Astrocyte (in vitro differentiated cells and primary cell): ENCODE results near the gene ZNF554.

Source experiments
- CTCF ChIP-seq: IDR thresholded peaks from 2 replicates; pipeline ENCODE4 v1.5.1; 2011; ENCODE audit warnings: low read depth, mild to moderate bottlenecking, inconsistent platforms, low read length, moderate library complexity; ENCODE audit not compliant: insufficient read depth
- EZH2 ChIP-seq: IDR thresholded peaks from 2 replicates; pipeline ENCODE4 v1.6.1; 2012; ENCODE audit warnings: mild to moderate bottlenecking, low read length, inconsistent platforms; ENCODE audit not compliant: insufficient read depth

GRCh38 chr19:2791876-2792275 lies 27.8 kb upstream of the ZNF554 start:
- TF ChIP-seq CTCF, result no peak
- TF ChIP-seq EZH2, result no peak
